Gastrocnemius medialis (tissue), 4 donors: ENCODE data around the gene SLC22A5.

ENCODE experiments used
- CTCF ChIP-seq, 5 experiments: fragments of 450-650 bp in 3 of 5; fragments of 200-600 bp in 2 of 5; sonication (generic) in 2 of 5; IDR thresholded peaks in 4 of 5; conservative IDR thresholded peaks in 1 of 5; 1 replicate in 4 of 5; 2 replicates in 1 of 5; pipeline ENCODE4 v1.5.1; 2016 to 2019; ENCODE audit warnings: antibody characterized with exemption in 5 of 5, mild to moderate bottlenecking in 3 of 5, moderate library complexity in 3 of 5
- POLR2A ChIP-seq, 2 donors: fragments of 450-650 bp; IDR thresholded peaks; one replicate each; pipeline ENCODE4 v1.6.1; 2017; ENCODE audit warnings: antibody characterized with exemption in 2 of 2, mild to moderate bottlenecking in 2 of 2, moderate library complexity in 2 of 2

GRCh38 chr5:132410451-132411303, 41.2 kb downstream of the SLC22A5 start:
- TF ChIP-seq CTCF (IDR thresholded peaks at IDR 0.05 in 4 of 5, conservative IDR thresholded peaks at IDR 0.05 in 1 of 5) (peak; percentile 42 to 71 (median 60)), POLR2A (IDR thresholded peaks at IDR 0.05) (peak; percentile 72 to 74)
